PC-3 (cell line): ENCODE data around the gene DLGAP4.

Experiments used
- EZH2phosphoT487 ChIP-seq: fragments of 300-600 bp; sonication (generic); IDR thresholded peaks from 2 replicates; pipeline ENCODE4 v1.6.1; 2018; ENCODE audit warnings: mild to moderate bottlenecking, antibody characterized with exemption, low read length, borderline replicate concordance
- TF ChIP-seq, protein P1 (sequence below): fragments of 300-600 bp; sonication (generic); conservative IDR thresholded peaks from 2 replicates; pipeline ENCODE4 v1.5.1; 2017; ENCODE audit warnings: antibody characterized with exemption, low read depth, mild to moderate bottlenecking, low read length

DNA sequence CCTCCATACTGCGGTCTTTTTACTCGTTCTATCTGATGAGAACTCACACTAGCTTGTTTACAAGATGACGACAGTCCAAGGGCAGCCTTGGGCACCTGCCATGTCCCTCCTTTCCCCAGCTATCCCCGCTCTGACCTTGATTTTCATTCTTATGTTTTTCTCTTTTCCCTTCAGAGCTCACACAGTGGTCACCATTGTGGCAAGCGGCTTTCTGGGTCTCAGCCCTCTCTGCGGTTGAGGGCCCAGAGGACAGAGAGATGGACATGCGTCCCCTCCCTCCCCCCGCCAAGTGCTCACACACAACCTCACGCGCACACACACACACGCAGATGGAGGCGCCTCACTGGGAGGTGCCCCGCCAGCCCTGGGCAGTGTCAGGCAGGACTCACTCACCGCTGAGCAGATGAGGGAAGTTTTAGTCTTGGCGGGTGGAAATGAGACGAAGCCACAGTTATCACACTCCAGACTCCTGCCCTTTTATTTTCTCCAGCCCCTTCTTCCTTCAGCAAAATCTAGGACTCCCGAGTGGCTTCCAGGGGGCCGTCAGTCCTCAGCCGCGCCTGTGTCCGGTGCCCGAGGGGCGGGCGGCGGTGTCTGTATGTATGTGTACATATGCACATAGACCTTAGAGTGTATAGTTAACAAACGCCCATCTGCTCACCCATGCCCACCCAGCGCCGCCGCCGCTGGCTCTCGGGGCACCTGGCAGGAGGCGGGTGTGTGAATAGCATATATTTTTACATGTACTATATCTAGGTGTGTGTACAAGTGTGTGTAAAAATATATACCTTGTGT, 221.4 kb downstream of the DLGAP4 start:
- TF ChIP-seq, protein P1, sequence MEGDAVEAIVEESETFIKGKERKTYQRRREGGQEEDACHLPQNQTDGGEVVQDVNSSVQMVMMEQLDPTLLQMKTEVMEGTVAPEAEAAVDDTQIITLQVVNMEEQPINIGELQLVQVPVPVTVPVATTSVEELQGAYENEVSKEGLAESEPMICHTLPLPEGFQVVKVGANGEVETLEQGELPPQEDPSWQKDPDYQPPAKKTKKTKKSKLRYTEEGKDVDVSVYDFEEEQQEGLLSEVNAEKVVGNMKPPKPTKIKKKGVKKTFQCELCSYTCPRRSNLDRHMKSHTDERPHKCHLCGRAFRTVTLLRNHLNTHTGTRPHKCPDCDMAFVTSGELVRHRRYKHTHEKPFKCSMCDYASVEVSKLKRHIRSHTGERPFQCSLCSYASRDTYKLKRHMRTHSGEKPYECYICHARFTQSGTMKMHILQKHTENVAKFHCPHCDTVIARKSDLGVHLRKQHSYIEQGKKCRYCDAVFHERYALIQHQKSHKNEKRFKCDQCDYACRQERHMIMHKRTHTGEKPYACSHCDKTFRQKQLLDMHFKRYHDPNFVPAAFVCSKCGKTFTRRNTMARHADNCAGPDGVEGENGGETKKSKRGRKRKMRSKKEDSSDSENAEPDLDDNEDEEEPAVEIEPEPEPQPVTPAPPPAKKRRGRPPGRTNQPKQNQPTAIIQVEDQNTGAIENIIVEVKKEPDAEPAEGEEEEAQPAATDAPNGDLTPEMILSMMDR, result no peak
- TF ChIP-seq EZH2phosphoT487, result no peak
